Stimulated activated naive B cell treated with anti-CD40 and anti-IgM and Interleukin-4, amounts not matched to agents 10 μg/mL and 1 μg/mL and 100 μg/mL, for 72 hours (primary cell): Measurements from ENCODE around the gene GTPBP8.

ENCODE experiments used
- ATAC-seq, 2 donors: fragments of 150-1000 bp; cut with Tn5 transposase; replicated peaks; 2 replicates each; pipeline ENCODE4 v1.10.0; 2021; ENCODE audit warnings: moderate library complexity in 1 of 2
- DNase-seq: peaks from one replicate; pipeline ENCODE4 v3.0.0; 2021
- H3K27ac Mint-ChIP-seq: one replicate; pipeline ENCODE4 v1.8.0; 2022; ENCODE audit warnings: mild to moderate bottlenecking, mixed read lengths
- H3K27me3 Mint-ChIP-seq, 2 donors: one replicate each; pipeline ENCODE4 v1.8.0; 2022; ENCODE audit warnings: mixed read lengths in 2 of 2
- H3K36me3 Mint-ChIP-seq, 2 donors: one replicate each; pipeline ENCODE4 v1.8.0; 2022; ENCODE audit warnings: mixed read lengths in 2 of 2, mild to moderate bottlenecking in 1 of 2
- H3K4me1 Mint-ChIP-seq, 2 donors: one replicate each; pipeline ENCODE4 v1.8.0; 2022; ENCODE audit warnings: mixed read lengths in 2 of 2, mild to moderate bottlenecking in 1 of 2
- H3K4me3 Mint-ChIP-seq, 2 donors: one replicate each; pipeline ENCODE4 v1.8.0; 2022; ENCODE audit warnings: mild to moderate bottlenecking in 2 of 2, mixed read lengths in 2 of 2, moderate library complexity in 1 of 2
- H3K9me3 Mint-ChIP-seq, 2 donors: one replicate each; pipeline ENCODE4 v1.8.0; 2022; ENCODE audit warnings: mixed read lengths in 2 of 2, mild to moderate bottlenecking in 1 of 2

Gene GTPBP8

GRCh38 chr3:112990672-112991602 is at the start of gene GTPBP8:
GTPBP8 (plus strand) TSS chr3:112990984; CDS start chr3:112991000, 16 bp downstream.
- Mint-ChIP-seq H3K9me3 (no peaks in the 10 kb centered on the region), H3K36me3 (peaks cover 0 to 6% of the 10 kb centered on the region in 2 donors), H3K4me3 (peak within 1 kb of the TSS; percentile 87 to 88), H3K4me1 (peaks cover 14 to 21% of the 10 kb centered on the region in 2 donors), H3K27ac (peak within 1 kb of the TSS; percentile 97), H3K27me3 (no peaks in the 10 kb centered on the region)
- peak; percentile 93 to 95 for ATAC-seq
- DNase-seq, result peak; percentile 88

- DNase-seq, result no peak
- ATAC-seq, result no peak
- Mint-ChIP-seq H3K4me1 (peaks cover 0 to 1% of the 10 kb centered on the region in 2 donors), H3K9me3 (peaks cover 0 to 4% of the 10 kb centered on the region in 2 donors), H3K4me3 (no peak overlapping the region), H3K36me3 (peaks cover 1 to 3% of the 10 kb centered on the region in 2 donors), H3K27ac (no peak overlapping the region), H3K27me3 (no peaks in the 10 kb centered on the region)
These were observed 42.4 kb upstream of the GTPBP8 start for GRCh38 chr3:112948346-112948838.

GRCh38 chr3:112956351-112956750 is 34.4 kb upstream of the GTPBP8 start:
- no peak for DNase-seq
- Mint-ChIP-seq H3K27ac (no peak overlapping the region), H3K4me3 (no peak overlapping the region), H3K9me3 (peaks cover 7 to 10% of the 10 kb centered on the region in 2 donors), H3K4me1 (peaks cover 2 to 13% of the 10 kb centered on the region in 2 donors), H3K27me3 (no peaks in the 10 kb centered on the region), H3K36me3 (peaks cover 8 to 9% of the 10 kb centered on the region in 2 donors)
- ATAC-seq, result no peak

- peaks cover 15 to 18% of the 10 kb centered on the region in 2 donors for H3K9me3 Mint-ChIP-seq
- H3K27ac Mint-ChIP-seq, result no peak overlapping the region
- peak; percentile 45 to 65 for ATAC-seq
- H3K36me3 Mint-ChIP-seq, result peaks cover 21 to 27% of the 10 kb centered on the region in 2 donors
- no peaks in the 10 kb centered on the region for H3K27me3 Mint-ChIP-seq
- peak overlapping the region in 1 of 2 donors; percentile 32 for H3K4me3 Mint-ChIP-seq
- H3K4me1 Mint-ChIP-seq, result peaks cover 5 to 13% of the 10 kb centered on the region in 2 donors
- DNase-seq, result no peak
These were observed 31.8 kb upstream of the GTPBP8 start for GRCh38 chr3:112958811-112959560.

GRCh38 chr3:112963683-112964082 is 27.1 kb upstream of the GTPBP8 start:
- no peak for ATAC-seq
- Mint-ChIP-seq H3K4me1 (peaks cover 22 to 43% of the 10 kb centered on the region in 2 donors), H3K36me3 (peaks cover 26 to 28% of the 10 kb centered on the region in 2 donors), H3K27me3 (no peaks in the 10 kb centered on the region), H3K4me3 (no peak overlapping the region), H3K9me3 (peaks cover 14 to 16% of the 10 kb centered on the region in 2 donors), H3K27ac (no peak overlapping the region)
- no peak for DNase-seq

- no peak for ATAC-seq
- H3K36me3 Mint-ChIP-seq, result peaks cover 26 to 28% of the 10 kb centered on the region in 2 donors
- peaks cover 14 to 16% of the 10 kb centered on the region in 2 donors for H3K9me3 Mint-ChIP-seq
- H3K4me3 Mint-ChIP-seq, result no peak overlapping the region
- H3K27ac Mint-ChIP-seq, result no peak overlapping the region
- peaks cover 24 to 37% of the 10 kb centered on the region in 2 donors for H3K4me1 Mint-ChIP-seq
- H3K27me3 Mint-ChIP-seq, result no peaks in the 10 kb centered on the region
- DNase-seq, result no peak
These were observed 25.1 kb upstream of the GTPBP8 start for GRCh38 chr3:112965656-112966055.

- Mint-ChIP-seq H3K4me3 (peak overlapping the region; percentile 0), H3K27me3 (no peaks in the 10 kb centered on the region), H3K27ac (no peak overlapping the region), H3K36me3 (peaks cover 26% of the 10 kb centered on the region in 2 donors), H3K9me3 (peaks cover 14 to 16% of the 10 kb centered on the region in 2 donors), H3K4me1 (peaks cover 23 to 37% of the 10 kb centered on the region in 2 donors)
- peak; percentile 94 to 95 for ATAC-seq
- DNase-seq, result peak; percentile 11
These were observed 24.2 kb upstream of the GTPBP8 start for GRCh38 chr3:112966633-112967032.

GRCh38 chr3:112967425-112967824 is 23.4 kb upstream of the GTPBP8 start:
- Mint-ChIP-seq H3K36me3 (peaks cover 24 to 26% of the 10 kb centered on the region in 2 donors), H3K4me3 (no peak overlapping the region), H3K27ac (no peak overlapping the region), H3K27me3 (no peaks in the 10 kb centered on the region), H3K4me1 (peaks cover 25 to 37% of the 10 kb centered on the region in 2 donors), H3K9me3 (peaks cover 14 to 16% of the 10 kb centered on the region in 2 donors)
- DNase-seq (no peak), ATAC-seq (no peak)

GRCh38 chr3:112967828-112968227 is 23.0 kb upstream of the GTPBP8 start:
- Mint-ChIP-seq H3K27me3 (no peaks in the 10 kb centered on the region), H3K4me3 (no peak overlapping the region), H3K27ac (no peak overlapping the region), H3K4me1 (peaks cover 25 to 37% of the 10 kb centered on the region in 2 donors), H3K9me3 (peaks cover 12 to 15% of the 10 kb centered on the region in 2 donors), H3K36me3 (peaks cover 22 to 24% of the 10 kb centered on the region in 2 donors)
- DNase-seq, result no peak
- no peak for ATAC-seq

- Mint-ChIP-seq H3K4me1 (peaks cover 43 to 55% of the 10 kb centered on the region in 2 donors), H3K27me3 (no peaks in the 10 kb centered on the region), H3K4me3 (peak overlapping the region in 1 of 2 donors; percentile 25), H3K9me3 (no peaks in the 10 kb centered on the region), H3K36me3 (no peaks in the 10 kb centered on the region), H3K27ac (peak overlapping the region; percentile 84)
- DNase-seq (no peak), ATAC-seq (no peak)
These were observed 18.6 kb upstream of the GTPBP8 start for GRCh38 chr3:112972158-112972557.

GRCh38 chr3:112973325-112974177 is 17.2 kb upstream of the GTPBP8 start:
- H3K27ac Mint-ChIP-seq, result peak overlapping the region; percentile 82
- peak overlapping the region; percentile 75 to 76 for H3K4me3 Mint-ChIP-seq
- ATAC-seq (peak; percentile 89 to 92), DNase-seq (peak; percentile 49)
- H3K9me3 Mint-ChIP-seq, result no peaks in the 10 kb centered on the region
- H3K4me1 Mint-ChIP-seq, result peaks cover 43 to 55% of the 10 kb centered on the region in 2 donors
- H3K36me3 Mint-ChIP-seq, result no peaks in the 10 kb centered on the region
- H3K27me3 Mint-ChIP-seq, result peaks cover 0 to 5% of the 10 kb centered on the region in 2 donors

- ATAC-seq (peak; percentile 22 to 26), DNase-seq (no peak)
- H3K9me3 Mint-ChIP-seq, result no peaks in the 10 kb centered on the region
- no peaks in the 10 kb centered on the region for H3K36me3 Mint-ChIP-seq
- H3K27me3 Mint-ChIP-seq, result peaks cover 0 to 5% of the 10 kb centered on the region in 2 donors
- H3K4me1 Mint-ChIP-seq, result peaks cover 42 to 57% of the 10 kb centered on the region in 2 donors
- peak overlapping the region; percentile 75 to 76 for H3K4me3 Mint-ChIP-seq
- peak overlapping the region; percentile 80 for H3K27ac Mint-ChIP-seq
These were observed 16.6 kb upstream of the GTPBP8 start for GRCh38 chr3:112974178-112974517.

- Mint-ChIP-seq H3K27ac (peak within 1 kb of the TSS; percentile 80), H3K36me3 (no peaks in the 10 kb centered on the region), H3K27me3 (peaks cover 0 to 5% of the 10 kb centered on the region in 2 donors), H3K9me3 (no peaks in the 10 kb centered on the region), H3K4me1 (peaks cover 42 to 60% of the 10 kb centered on the region in 2 donors), H3K4me3 (peak within 1 kb of the TSS; percentile 75 to 76)
- peak; percentile 9 for DNase-seq
- peak; percentile 28 to 33 for ATAC-seq
These were observed 15.9 kb upstream of the GTPBP8 start, which contains the start of gene CD200R1 for GRCh38 chr3:112974894-112975293. CD200R1 (minus strand) TSS chr3:112975103; CDS start chr3:112974857, 246 bp downstream.
